Neutrophil (primary cell): ENCODE data around the gene TMTC1.

Source experiments
- H3K27ac ChIP-seq: fragments of 200-600 bp; sonication (generic); 2 replicates; pipeline ENCODE4 v1.5.1; 2016; ENCODE audit warnings: mild to moderate bottlenecking, moderate library complexity
- H3K27me3 ChIP-seq: fragments of 200-600 bp; sonication (generic); 2 replicates; pipeline ENCODE4 v1.6.0; 2016; ENCODE audit warnings: mild to moderate bottlenecking
- H3K36me3 ChIP-seq: fragments of 200-600 bp; sonication (generic); 2 replicates; pipeline ENCODE4 v1.5.1; 2017
- H3K4me1 ChIP-seq, 2 experiments: fragments of 200-600 bp in 1 of 2; sonication (generic) in 1 of 2; 1 replicate in 1 of 2; 2 replicates in 1 of 2; pipeline versions ENCODE4 v1.5.1 to v1.6.1; 2013 to 2016; ENCODE audit warnings: low read depth in 1 of 2, low read length in 1 of 2, mild to moderate bottlenecking in 1 of 2, moderate library complexity in 1 of 2; ENCODE audit not compliant: control insufficient read depth in 1 of 2, insufficient read depth in 1 of 2
- H3K4me3 ChIP-seq, 2 experiments: fragments of 200-600 bp in 1 of 2; sonication (generic) in 1 of 2; 1 replicate in 1 of 2; 2 replicates in 1 of 2; pipeline ENCODE4 v1.5.1; 2013 to 2016; ENCODE audit warnings: low read depth in 1 of 2, low read length in 1 of 2, mild to moderate bottlenecking in 1 of 2, moderate library complexity in 1 of 2
- H3K9me3 ChIP-seq: fragments of 200-600 bp; sonication (generic); 2 replicates; pipeline ENCODE4 v1.5.1; 2016
- CTCF ChIP-seq: fragments of 200-600 bp; sonication (generic); IDR thresholded peaks from 2 replicates; pipeline ENCODE4 v1.5.1; 2016; ENCODE audit warnings: antibody characterized with exemption

TMTC1 gene

GRCh38 chr12:29591140-29592020 lies 192.4 kb downstream of the TMTC1 start:
- no peak overlapping the region for H3K27ac ChIP-seq
- no peaks in the 10 kb centered on the region for H3K4me1 ChIP-seq
- H3K9me3 ChIP-seq: no peaks in the 10 kb centered on the region
- H3K36me3 ChIP-seq: no peaks in the 10 kb centered on the region
- no peak for TF ChIP-seq CTCF
- H3K4me3 ChIP-seq: no peak overlapping the region
- no peaks in the 10 kb centered on the region for H3K27me3 ChIP-seq

- Histone ChIP-seq H3K9me3 (no peaks in the 10 kb centered on the region), H3K27me3 (no peaks in the 10 kb centered on the region), H3K4me1 (no peaks in the 10 kb centered on the region), H3K36me3 (no peaks in the 10 kb centered on the region), H3K27ac (no peak overlapping the region), H3K4me3 (no peak overlapping the region)
- no peak for TF ChIP-seq CTCF
Measured at GRCh38 chr12:29589851-29590250, 193.9 kb downstream of the TMTC1 start.

- Histone ChIP-seq H3K4me3 (no peak overlapping the region), H3K36me3 (no peaks in the 10 kb centered on the region), H3K27ac (no peak overlapping the region), H3K9me3 (no peaks in the 10 kb centered on the region), H3K4me1 (no peaks in the 10 kb centered on the region), H3K27me3 (no peaks in the 10 kb centered on the region)
- TF ChIP-seq CTCF: no peak
Measured at GRCh38 chr12:29589286-29589820, 194.4 kb downstream of the TMTC1 start.

GRCh38 chr12:29582677-29583272 lies 201.0 kb downstream of the TMTC1 start:
- Histone ChIP-seq H3K9me3 (no peaks in the 10 kb centered on the region), H3K4me3 (no peak overlapping the region), H3K4me1 (no peaks in the 10 kb centered on the region), H3K27me3 (no peaks in the 10 kb centered on the region), H3K27ac (no peak overlapping the region), H3K36me3 (no peaks in the 10 kb centered on the region)
- no peak for TF ChIP-seq CTCF

GRCh38 chr12:29582146-29582545 lies 201.6 kb downstream of the TMTC1 start:
- Histone ChIP-seq H3K4me1 (no peaks in the 10 kb centered on the region), H3K27me3 (no peaks in the 10 kb centered on the region), H3K36me3 (no peaks in the 10 kb centered on the region), H3K27ac (no peak overlapping the region), H3K9me3 (no peaks in the 10 kb centered on the region), H3K4me3 (no peak overlapping the region)
- no peak for TF ChIP-seq CTCF
